ENCODE results near the gene GPR108.

DNA sequence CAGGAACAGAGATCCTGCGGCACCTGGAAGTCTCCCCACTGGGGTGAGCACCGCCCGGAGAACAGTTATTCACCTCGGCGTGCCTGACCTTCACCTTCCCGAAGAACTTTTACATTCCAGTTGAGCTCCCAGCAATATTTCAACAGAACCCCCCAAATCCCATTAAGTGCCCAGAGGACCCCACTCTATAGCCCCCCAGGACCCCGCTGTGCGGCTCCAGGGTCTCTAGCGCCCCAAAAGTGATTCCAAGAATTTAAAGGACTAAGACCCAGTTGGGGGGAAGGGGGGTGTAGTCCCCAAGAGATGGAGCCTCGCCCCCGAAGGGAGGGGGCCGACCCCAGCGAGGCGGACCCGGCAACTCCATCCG lies 480 bp downstream of the GPR108 start:
- TF ChIP-seq, protein P1, sequence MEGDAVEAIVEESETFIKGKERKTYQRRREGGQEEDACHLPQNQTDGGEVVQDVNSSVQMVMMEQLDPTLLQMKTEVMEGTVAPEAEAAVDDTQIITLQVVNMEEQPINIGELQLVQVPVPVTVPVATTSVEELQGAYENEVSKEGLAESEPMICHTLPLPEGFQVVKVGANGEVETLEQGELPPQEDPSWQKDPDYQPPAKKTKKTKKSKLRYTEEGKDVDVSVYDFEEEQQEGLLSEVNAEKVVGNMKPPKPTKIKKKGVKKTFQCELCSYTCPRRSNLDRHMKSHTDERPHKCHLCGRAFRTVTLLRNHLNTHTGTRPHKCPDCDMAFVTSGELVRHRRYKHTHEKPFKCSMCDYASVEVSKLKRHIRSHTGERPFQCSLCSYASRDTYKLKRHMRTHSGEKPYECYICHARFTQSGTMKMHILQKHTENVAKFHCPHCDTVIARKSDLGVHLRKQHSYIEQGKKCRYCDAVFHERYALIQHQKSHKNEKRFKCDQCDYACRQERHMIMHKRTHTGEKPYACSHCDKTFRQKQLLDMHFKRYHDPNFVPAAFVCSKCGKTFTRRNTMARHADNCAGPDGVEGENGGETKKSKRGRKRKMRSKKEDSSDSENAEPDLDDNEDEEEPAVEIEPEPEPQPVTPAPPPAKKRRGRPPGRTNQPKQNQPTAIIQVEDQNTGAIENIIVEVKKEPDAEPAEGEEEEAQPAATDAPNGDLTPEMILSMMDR (conservative IDR thresholded peaks at IDR 0.05; ENCODE audit: low read length) = peak; percentile 33
- TF ChIP-seq EZH2phosphoT487 (IDR thresholded peaks at IDR 0.05; ENCODE audit: borderline replicate concordance) = no peak
